Retinal pigment epithelial cell (primary cell): ENCODE measurements around the gene NBEAL2.
A peak's percentile ranks its signal among the peaks of the same experiment; 100 is the strongest.

Source experiments
- DNase-seq: peaks from one replicate; pipeline ENCODE4 v3.0.0-alpha.2; 2010; ENCODE audit warnings: low read depth
- H3K4me3 ChIP-seq: 2 replicates; pipeline ENCODE4 v1.5.1; 2011; ENCODE audit warnings: mild to moderate bottlenecking, low read length, control low read depth, moderate library complexity
- TF ChIP-seq, protein P1 (sequence below): conservative IDR thresholded peaks from 2 replicates; pipeline ENCODE4 v1.5.1; 2011; ENCODE audit warnings: low read depth, low read length, control low read depth, inconsistent platforms

The NBEAL2 gene

GRCh38 chr3:46934072-46934471, 45.4 kb upstream of the NBEAL2 start:
- TF ChIP-seq, protein P1, sequence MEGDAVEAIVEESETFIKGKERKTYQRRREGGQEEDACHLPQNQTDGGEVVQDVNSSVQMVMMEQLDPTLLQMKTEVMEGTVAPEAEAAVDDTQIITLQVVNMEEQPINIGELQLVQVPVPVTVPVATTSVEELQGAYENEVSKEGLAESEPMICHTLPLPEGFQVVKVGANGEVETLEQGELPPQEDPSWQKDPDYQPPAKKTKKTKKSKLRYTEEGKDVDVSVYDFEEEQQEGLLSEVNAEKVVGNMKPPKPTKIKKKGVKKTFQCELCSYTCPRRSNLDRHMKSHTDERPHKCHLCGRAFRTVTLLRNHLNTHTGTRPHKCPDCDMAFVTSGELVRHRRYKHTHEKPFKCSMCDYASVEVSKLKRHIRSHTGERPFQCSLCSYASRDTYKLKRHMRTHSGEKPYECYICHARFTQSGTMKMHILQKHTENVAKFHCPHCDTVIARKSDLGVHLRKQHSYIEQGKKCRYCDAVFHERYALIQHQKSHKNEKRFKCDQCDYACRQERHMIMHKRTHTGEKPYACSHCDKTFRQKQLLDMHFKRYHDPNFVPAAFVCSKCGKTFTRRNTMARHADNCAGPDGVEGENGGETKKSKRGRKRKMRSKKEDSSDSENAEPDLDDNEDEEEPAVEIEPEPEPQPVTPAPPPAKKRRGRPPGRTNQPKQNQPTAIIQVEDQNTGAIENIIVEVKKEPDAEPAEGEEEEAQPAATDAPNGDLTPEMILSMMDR, result no peak
- H3K4me3 ChIP-seq, result no peak overlapping the region
- DNase-seq, result no peak

- no peak for DNase-seq
- TF ChIP-seq, protein P1, result no peak
- no peak overlapping the region for H3K4me3 ChIP-seq
Measured at GRCh38 chr3:46934498-46935167, 44.8 kb upstream of the NBEAL2 start.

DNA sequence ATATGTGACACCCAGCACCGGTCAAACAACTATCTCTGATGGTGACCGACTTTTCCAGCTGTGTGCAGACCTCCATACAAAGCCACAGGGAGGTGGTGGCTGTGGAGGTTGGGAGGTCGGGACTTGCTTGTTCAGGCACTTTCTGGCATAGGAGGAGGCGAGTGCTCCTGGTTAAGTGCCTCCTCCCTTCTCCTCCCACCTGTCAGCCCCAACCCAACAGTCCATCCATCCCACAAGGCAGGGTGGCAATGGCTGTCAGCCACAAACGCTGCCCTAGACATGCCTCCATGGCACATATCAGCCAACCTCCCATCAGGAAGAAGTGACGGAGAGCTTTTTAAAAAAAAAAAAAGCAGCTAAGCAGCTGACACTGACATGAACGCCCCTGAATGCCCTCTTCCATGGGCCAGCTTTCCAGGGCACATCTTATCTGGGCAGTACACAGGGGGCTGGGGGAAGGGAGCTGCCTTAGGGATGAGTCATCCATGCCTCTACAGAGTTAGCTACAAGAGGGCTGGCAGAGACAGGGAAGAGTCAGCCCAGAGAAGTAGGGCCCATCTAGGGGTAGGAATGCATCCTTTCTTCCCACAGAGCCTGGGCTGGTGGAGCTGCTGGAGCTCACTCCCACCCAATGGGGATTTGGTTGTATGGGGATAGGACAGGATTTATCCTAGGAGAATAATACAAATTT, 44.2 kb upstream of the NBEAL2 start:
- no peak overlapping the region for H3K4me3 ChIP-seq
- TF ChIP-seq, protein P1, result peak; percentile 83
- peak; percentile 97 for DNase-seq

- TF ChIP-seq, protein P1, result no peak
- no peak for DNase-seq
- no peak overlapping the region for H3K4me3 ChIP-seq
Measured at GRCh38 chr3:46935989-46936558, 43.4 kb upstream of the NBEAL2 start.

DNA sequence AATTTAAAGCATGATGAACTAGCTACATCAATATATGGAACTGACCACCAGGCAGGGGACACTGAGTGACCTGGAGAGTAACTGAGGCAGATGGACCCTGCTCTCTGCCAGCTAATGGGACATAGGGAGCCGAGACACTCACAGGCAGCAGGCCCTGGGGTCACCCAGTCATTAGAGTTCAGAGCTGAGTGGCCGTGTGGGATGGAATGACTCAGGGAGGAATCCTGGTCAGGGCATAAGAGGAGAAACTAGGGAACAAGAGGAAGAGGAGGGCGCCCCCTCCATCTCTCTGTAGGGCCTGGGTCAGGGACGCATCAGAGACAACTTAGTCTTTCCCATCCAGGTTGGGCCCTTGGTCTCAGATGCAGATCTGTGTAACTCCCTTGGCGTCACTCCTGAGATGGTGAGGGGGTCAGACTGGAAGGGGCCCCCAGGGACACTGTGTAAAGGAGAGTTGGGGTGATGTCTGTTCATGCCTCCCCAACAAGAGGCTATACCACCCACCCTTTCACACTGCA, 42.7 kb upstream of the NBEAL2 start:
- no peak for DNase-seq
- H3K4me3 ChIP-seq, result no peak overlapping the region
- TF ChIP-seq, protein P1, result no peak

GRCh38 chr3:46938118-46938517, 41.3 kb upstream of the NBEAL2 start:
- H3K4me3 ChIP-seq, result no peak overlapping the region
- DNase-seq, result no peak
- TF ChIP-seq, protein P1, result no peak
